Measurements from ENCODE around the gene LRBA.

The LRBA gene

GRCh38 chr4:150950657-150951288 is 64.3 kb downstream of the LRBA start:
- Histone ChIP-seq H3K4me1 (ENCODE audit: insufficient read depth, low read length) (no peaks in the 10 kb centered on the region), H3K4me3 (ENCODE audit: low read depth in 1 of 2, low read length in 2 of 2) (no peak overlapping the region), H3K27ac (ENCODE audit: low read depth, low read length) (no peak overlapping the region), H3K9ac (ENCODE audit: low read length) (no peak overlapping the region), H3K27me3 (ENCODE audit: control insufficient read depth in 1 of 2, insufficient read depth in 2 of 2, low read length in 2 of 2) (no peaks in the 10 kb centered on the region), H3K9me3 (ENCODE audit: low read length) (no peaks in the 10 kb centered on the region), H3K36me3 (ENCODE audit: insufficient read depth, low read length) (no peaks in the 10 kb centered on the region)

DNA sequence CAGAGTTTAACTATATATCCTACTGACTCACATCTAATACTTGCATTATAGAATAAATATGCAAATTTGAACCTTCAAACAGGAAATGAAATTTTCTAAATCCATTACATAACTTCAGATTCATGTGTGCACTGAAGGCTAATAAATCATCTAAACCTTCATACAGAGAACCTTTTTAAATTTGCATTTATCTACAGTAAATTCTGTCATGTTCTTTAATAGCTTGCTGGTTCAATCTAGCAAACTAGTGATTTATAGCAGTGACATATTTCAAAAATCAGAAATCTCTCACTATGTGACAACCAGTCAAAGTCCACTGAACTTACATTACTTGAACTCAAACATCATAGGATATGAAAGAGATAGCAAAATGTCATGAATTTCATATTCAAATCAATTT is 65.1 kb downstream of the LRBA start:
- Histone ChIP-seq H3K4me3 (ENCODE audit: low read depth in 1 of 2, low read length in 2 of 2) (no peak overlapping the region), H3K27me3 (ENCODE audit: control insufficient read depth in 1 of 2, insufficient read depth in 2 of 2, low read length in 2 of 2) (no peaks in the 10 kb centered on the region), H3K9ac (ENCODE audit: low read length) (no peak overlapping the region), H3K4me1 (ENCODE audit: insufficient read depth, low read length) (no peaks in the 10 kb centered on the region), H3K27ac (ENCODE audit: low read depth, low read length) (no peak overlapping the region), H3K36me3 (ENCODE audit: insufficient read depth, low read length) (no peaks in the 10 kb centered on the region), H3K9me3 (ENCODE audit: low read length) (no peaks in the 10 kb centered on the region)

DNA sequence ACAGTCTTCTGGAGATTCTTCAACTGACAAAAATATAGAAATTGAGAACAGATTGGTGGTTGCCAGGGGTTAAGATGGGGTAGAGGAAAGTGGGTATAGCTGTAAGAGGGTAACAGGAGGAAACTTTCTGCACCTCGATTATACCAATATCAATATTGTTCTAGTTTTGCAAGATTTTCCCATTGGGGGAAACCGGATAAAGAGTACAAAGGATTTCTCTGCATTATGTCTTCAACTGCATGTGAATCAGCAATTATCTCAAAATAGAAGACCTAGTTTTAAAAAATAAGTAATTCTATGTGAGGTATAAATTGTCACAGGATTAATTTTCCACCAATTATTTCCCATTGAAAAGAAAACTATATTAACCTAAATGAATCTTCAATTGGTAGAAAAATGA is 65.7 kb downstream of the LRBA start:
- Histone ChIP-seq H3K4me1 (ENCODE audit: insufficient read depth, low read length) (no peaks in the 10 kb centered on the region), H3K9ac (ENCODE audit: low read length) (no peak overlapping the region), H3K27me3 (ENCODE audit: control insufficient read depth in 1 of 2, insufficient read depth in 2 of 2, low read length in 2 of 2) (no peaks in the 10 kb centered on the region), H3K36me3 (ENCODE audit: insufficient read depth, low read length) (no peaks in the 10 kb centered on the region), H3K27ac (ENCODE audit: low read depth, low read length) (no peak overlapping the region), H3K9me3 (ENCODE audit: low read length) (no peaks in the 10 kb centered on the region), H3K4me3 (ENCODE audit: low read depth in 1 of 2, low read length in 2 of 2) (no peak overlapping the region)

DNA sequence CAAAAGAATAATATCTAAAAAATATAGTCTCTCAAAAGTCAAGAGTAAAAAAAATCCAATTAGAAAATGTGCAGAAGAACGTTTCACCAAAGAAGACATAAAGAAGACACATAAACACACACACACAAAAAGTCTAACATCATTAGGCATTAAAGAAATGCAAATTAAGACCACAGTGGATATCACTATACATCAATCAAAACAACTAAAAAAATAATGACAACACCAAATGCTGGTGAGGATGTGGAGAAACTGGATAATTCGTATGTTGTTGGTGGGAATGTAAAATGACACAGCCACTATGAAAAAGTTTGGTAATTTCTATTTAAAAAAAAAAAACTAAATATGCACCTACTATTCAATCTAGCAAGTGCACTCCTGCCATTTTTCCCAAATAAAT is 66.4 kb downstream of the LRBA start:
- Histone ChIP-seq H3K36me3 (ENCODE audit: insufficient read depth, low read length) (no peaks in the 10 kb centered on the region), H3K9me3 (ENCODE audit: low read length) (no peaks in the 10 kb centered on the region), H3K27ac (ENCODE audit: low read depth, low read length) (no peak overlapping the region), H3K4me3 (ENCODE audit: low read depth in 1 of 2, low read length in 2 of 2) (no peak overlapping the region), H3K4me1 (ENCODE audit: insufficient read depth, low read length) (no peaks in the 10 kb centered on the region), H3K9ac (ENCODE audit: low read length) (no peak overlapping the region), H3K27me3 (ENCODE audit: control insufficient read depth in 1 of 2, insufficient read depth in 2 of 2, low read length in 2 of 2) (no peaks in the 10 kb centered on the region)

- no peaks in the 10 kb centered on the region for H3K27me3 ChIP-seq (ENCODE audit: control insufficient read depth in 1 of 2, insufficient read depth in 2 of 2, low read length in 2 of 2)
- no peaks in the 10 kb centered on the region for H3K4me1 ChIP-seq (ENCODE audit: insufficient read depth, low read length)
- H3K9me3 ChIP-seq (ENCODE audit: low read length), result no peaks in the 10 kb centered on the region
- H3K4me3 ChIP-seq (ENCODE audit: low read depth in 1 of 2, low read length in 2 of 2), result no peak overlapping the region
- H3K27ac ChIP-seq (ENCODE audit: low read depth, low read length), result no peak overlapping the region
- no peak overlapping the region for H3K9ac ChIP-seq (ENCODE audit: low read length)
- H3K36me3 ChIP-seq (ENCODE audit: insufficient read depth, low read length), result no peaks in the 10 kb centered on the region
Observed at GRCh38 chr4:150948074-150948473, 67.0 kb downstream of the LRBA start.

- no peak overlapping the region for H3K4me3 ChIP-seq (ENCODE audit: low read depth in 1 of 2, low read length in 2 of 2)
- H3K27me3 ChIP-seq (ENCODE audit: control insufficient read depth in 1 of 2, insufficient read depth in 2 of 2, low read length in 2 of 2), result no peaks in the 10 kb centered on the region
- H3K27ac ChIP-seq (ENCODE audit: low read depth, low read length), result no peak overlapping the region
- H3K36me3 ChIP-seq (ENCODE audit: insufficient read depth, low read length), result no peaks in the 10 kb centered on the region
- H3K9ac ChIP-seq (ENCODE audit: low read length), result no peak overlapping the region
- no peaks in the 10 kb centered on the region for H3K4me1 ChIP-seq (ENCODE audit: insufficient read depth, low read length)
- H3K9me3 ChIP-seq (ENCODE audit: low read length), result no peaks in the 10 kb centered on the region
Observed at GRCh38 chr4:150944660-150945059, 70.4 kb downstream of the LRBA start.

DNA sequence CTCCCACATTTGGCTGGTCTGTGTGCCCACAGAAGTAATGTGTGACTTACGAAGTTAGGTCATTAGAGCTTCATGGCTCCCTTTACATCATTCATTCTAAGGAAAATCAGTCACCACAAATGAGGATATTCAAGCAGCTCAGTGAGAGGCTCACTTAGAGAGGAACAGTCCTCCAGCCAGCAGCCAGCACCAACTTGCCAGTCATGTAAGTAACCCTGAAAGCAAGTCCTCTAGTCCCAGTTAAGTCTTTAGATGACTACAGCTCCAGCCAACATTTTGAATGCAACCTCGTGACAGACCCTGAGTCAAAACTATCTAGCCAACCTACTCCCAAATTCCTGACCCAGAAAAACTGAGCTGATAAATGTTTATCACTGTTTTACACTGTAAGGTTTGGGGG is 71.3 kb downstream of the LRBA start:
- Histone ChIP-seq H3K9me3 (ENCODE audit: low read length) (no peaks in the 10 kb centered on the region), H3K4me3 (ENCODE audit: low read depth in 1 of 2, low read length in 2 of 2) (no peak overlapping the region), H3K27ac (ENCODE audit: low read depth, low read length) (no peak overlapping the region), H3K9ac (ENCODE audit: low read length) (no peak overlapping the region), H3K4me1 (ENCODE audit: insufficient read depth, low read length) (no peaks in the 10 kb centered on the region), H3K27me3 (ENCODE audit: control insufficient read depth in 1 of 2, insufficient read depth in 2 of 2, low read length in 2 of 2) (no peaks in the 10 kb centered on the region), H3K36me3 (ENCODE audit: insufficient read depth, low read length) (no peaks in the 10 kb centered on the region)

DNA sequence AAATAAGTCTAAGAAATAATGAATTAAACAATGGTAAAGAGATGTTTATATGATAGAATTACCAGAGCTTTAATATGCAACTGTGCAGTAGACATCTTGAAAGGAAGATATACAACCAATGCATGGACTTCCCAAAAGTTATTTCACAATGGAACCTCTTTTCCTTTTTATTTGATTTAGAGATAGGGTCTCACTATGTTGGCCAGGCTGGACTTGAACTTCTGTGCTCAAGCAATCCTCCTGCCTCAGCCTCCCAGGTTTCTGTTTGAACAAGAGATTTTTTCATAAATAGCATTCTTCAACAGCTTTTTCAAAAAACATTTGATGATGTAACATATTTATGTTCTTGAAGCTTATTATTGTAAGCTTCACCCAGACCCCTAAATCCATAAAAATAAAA is 72.0 kb downstream of the LRBA start:
- no peak overlapping the region for H3K4me3 ChIP-seq (ENCODE audit: low read depth in 1 of 2, low read length in 2 of 2)
- H3K36me3 ChIP-seq (ENCODE audit: insufficient read depth, low read length), result no peaks in the 10 kb centered on the region
- no peak overlapping the region for H3K27ac ChIP-seq (ENCODE audit: low read depth, low read length)
- no peak overlapping the region for H3K9ac ChIP-seq (ENCODE audit: low read length)
- H3K4me1 ChIP-seq (ENCODE audit: insufficient read depth, low read length), result no peaks in the 10 kb centered on the region
- no peaks in the 10 kb centered on the region for H3K9me3 ChIP-seq (ENCODE audit: low read length)
- no peaks in the 10 kb centered on the region for H3K27me3 ChIP-seq (ENCODE audit: control insufficient read depth in 1 of 2, insufficient read depth in 2 of 2, low read length in 2 of 2)

- Histone ChIP-seq H3K4me3 (ENCODE audit: low read depth in 1 of 2, low read length in 2 of 2) (no peak overlapping the region), H3K36me3 (ENCODE audit: insufficient read depth, low read length) (no peaks in the 10 kb centered on the region), H3K9me3 (ENCODE audit: low read length) (no peaks in the 10 kb centered on the region), H3K9ac (ENCODE audit: low read length) (no peak overlapping the region), H3K27ac (ENCODE audit: low read depth, low read length) (no peak overlapping the region), H3K27me3 (ENCODE audit: control insufficient read depth in 1 of 2, insufficient read depth in 2 of 2, low read length in 2 of 2) (no peaks in the 10 kb centered on the region), H3K4me1 (ENCODE audit: insufficient read depth, low read length) (no peaks in the 10 kb centered on the region)
Observed at GRCh38 chr4:150942539-150942938, 72.5 kb downstream of the LRBA start.

GRCh38 chr4:150940123-150940522 is 75.0 kb downstream of the LRBA start:
- Histone ChIP-seq H3K27ac (ENCODE audit: low read depth, low read length) (no peak overlapping the region), H3K9me3 (ENCODE audit: low read length) (no peaks in the 10 kb centered on the region), H3K27me3 (ENCODE audit: control insufficient read depth in 1 of 2, insufficient read depth in 2 of 2, low read length in 2 of 2) (no peaks in the 10 kb centered on the region), H3K36me3 (ENCODE audit: insufficient read depth, low read length) (no peaks in the 10 kb centered on the region), H3K4me1 (ENCODE audit: insufficient read depth, low read length) (no peaks in the 10 kb centered on the region), H3K9ac (ENCODE audit: low read length) (no peak overlapping the region), H3K4me3 (ENCODE audit: low read depth in 1 of 2, low read length in 2 of 2) (no peak overlapping the region)

- H3K9me3 ChIP-seq (ENCODE audit: low read length), result no peaks in the 10 kb centered on the region
- H3K4me1 ChIP-seq (ENCODE audit: insufficient read depth, low read length), result no peaks in the 10 kb centered on the region
- no peaks in the 10 kb centered on the region for H3K36me3 ChIP-seq (ENCODE audit: insufficient read depth, low read length)
- no peak overlapping the region for H3K9ac ChIP-seq (ENCODE audit: low read length)
- no peaks in the 10 kb centered on the region for H3K27me3 ChIP-seq (ENCODE audit: control insufficient read depth in 1 of 2, insufficient read depth in 2 of 2, low read length in 2 of 2)
- no peak overlapping the region for H3K27ac ChIP-seq (ENCODE audit: low read depth, low read length)
- no peak overlapping the region for H3K4me3 ChIP-seq (ENCODE audit: low read depth in 1 of 2, low read length in 2 of 2)
Observed at GRCh38 chr4:150939530-150939929, 75.6 kb downstream of the LRBA start.

- H3K4me1 ChIP-seq (ENCODE audit: insufficient read depth, low read length), result no peaks in the 10 kb centered on the region
- H3K27me3 ChIP-seq (ENCODE audit: control insufficient read depth in 1 of 2, insufficient read depth in 2 of 2, low read length in 2 of 2), result no peaks in the 10 kb centered on the region
- no peak overlapping the region for H3K9ac ChIP-seq (ENCODE audit: low read length)
- no peak overlapping the region for H3K27ac ChIP-seq (ENCODE audit: low read depth, low read length)
- H3K9me3 ChIP-seq (ENCODE audit: low read length), result no peaks in the 10 kb centered on the region
- H3K4me3 ChIP-seq (ENCODE audit: low read depth in 1 of 2, low read length in 2 of 2), result no peak overlapping the region
- H3K36me3 ChIP-seq (ENCODE audit: insufficient read depth, low read length), result no peaks in the 10 kb centered on the region
Observed at GRCh38 chr4:150938873-150939499, 76.1 kb downstream of the LRBA start.
